A549 (cell line): ENCODE measurements around the gene CTAGE9. TPM values are rescaled to one million over a fixed set of nuclear protein-coding genes. Genes with fewer than 3 reads are reported as not detected.

Experiments
- ATAC-seq, 2 experiments: fragments of 200-7000 bp in 1 of 2; fragments of >200 bp in 1 of 2; cut with Nextera tagmentation in 1 of 2; cut with Tn5 transposase in 1 of 2; 3 replicates each; pipeline versions ENCODE4 v1.8.0 to v1.9.1; 2018 to 2020; ENCODE audit warnings: mild to moderate bottlenecking in 1 of 2, moderate library complexity in 1 of 2
- CTCF ChIA-PET: fragments of 300-600 bp; sonication (Branson Sonifier 250); formaldehyde crosslinking; extraction: SDS; loops from one replicate; lab custom pipeline; 2021; ENCODE audit warnings: antibody characterized with exemption, inconsistent platforms; lab: Yijun Ruan, JAX
- POLR2A ChIA-PET: fragments of 350-600 bp; formaldehyde crosslinking; extraction: SDS; loops from one replicate; lab custom pipeline; 2021; ENCODE audit warnings: antibody characterized with exemption, inconsistent platforms; lab: Yijun Ruan, JAX
- DNase-seq, 2 experiments: peaks; one replicate each; pipeline versions ENCODE4 v3.0.0 to v3.0.0-alpha.2; 2011 to 2016; ENCODE audit warnings: low read depth in 1 of 2, low spot score in 1 of 2
- FAIRE-seq: peaks from 2 replicates; lab custom pipeline; 2011; peaks lifted over from hg19 to GRCh38; lab: Jason Lieb, UNC
- H3K27ac ChIP-seq, 2 experiments: fragments of >200 bp; sonication (Bioruptor Twin); formaldehyde crosslinking; 3 replicates each; pipeline ENCODE4 v1.5.1; 2016 to 2017
- H3K4me1 ChIP-seq: fragments of >200 bp; sonication (Bioruptor Twin); formaldehyde crosslinking; 3 replicates; pipeline ENCODE4 v1.6.1; 2016
- H3K4me2 ChIP-seq: fragments of >200 bp; sonication (Bioruptor Twin); formaldehyde crosslinking; 3 replicates; pipeline ENCODE4 v1.6.1; 2016
- H3K4me3 ChIP-seq: fragments of >200 bp; sonication (Bioruptor Twin); formaldehyde crosslinking; 3 replicates; pipeline ENCODE4 v1.5.1; 2016
- H3K9me3 ChIP-seq: fragments of >200 bp; sonication (Bioruptor Twin); formaldehyde crosslinking; 3 replicates; pipeline ENCODE4 v1.6.1; 2016
- BHLHE40 ChIP-seq: IDR thresholded peaks from 2 replicates; pipeline ENCODE4 v1.6.1; 2012; ENCODE audit warnings: low read depth, low read length, inconsistent platforms
- CBX2 ChIP-seq: fragments of 200-600 bp; sonication (generic); IDR thresholded peaks from 2 replicates; pipeline ENCODE4 v1.6.1; 2016; ENCODE audit warnings: low read depth, mild to moderate bottlenecking, borderline replicate concordance
- CEBPB ChIP-seq, 2 experiments: fragments of >200 bp in 1 of 2; sonication (Bioruptor Twin) in 1 of 2; formaldehyde crosslinking in 1 of 2; IDR thresholded peaks; 2 replicates each; pipeline ENCODE4 v1.6.1; 2012 to 2016
- CHD2 ChIP-seq: fragments of 150-350 bp; IDR thresholded peaks from 2 replicates; pipeline ENCODE4 v1.6.1; 2014; ENCODE audit warnings: low read length; ENCODE audit not compliant: partially characterized antibody
- EHF ChIP-seq: fragments of 250-450 bp; sonication (Bioruptor Pico); IDR thresholded peaks from 2 replicates; pipeline ENCODE4 v1.5.0; 2020; ENCODE audit warnings: mild to moderate bottlenecking
- ELK1 ChIP-seq: fragments of 150-350 bp; IDR thresholded peaks from 2 replicates; pipeline ENCODE4 v1.6.1; 2014; ENCODE audit warnings: low read depth, mild to moderate bottlenecking, low read length
- EP300 ChIP-seq, 2 experiments: fragments of >200 bp; sonication (Bioruptor Twin); formaldehyde crosslinking; IDR thresholded peaks; 2 replicates in 1 of 2; 3 replicates in 1 of 2; pipeline ENCODE4 v1.6.1; 2016 to 2017
- FOSB ChIP-seq: fragments of 250-450 bp; sonication (Bioruptor Pico); IDR thresholded peaks from 2 replicates; pipeline ENCODE4 v1.5.0; 2020; ENCODE audit warnings: mild to moderate bottlenecking, moderate library complexity
- GATA3 ChIP-seq: IDR thresholded peaks from 2 replicates; pipeline ENCODE4 v1.6.1; 2012; ENCODE audit warnings: borderline replicate concordance
- HES2 ChIP-seq: fragments of >200 bp; sonication (Bioruptor Twin); formaldehyde crosslinking; IDR thresholded peaks from 2 replicates; pipeline ENCODE4 v1.6.1; 2016
- HMGXB4 ChIP-seq: fragments of 250-450 bp; sonication (Bioruptor Pico); IDR thresholded peaks from 2 replicates; pipeline ENCODE4 v1.5.0; 2021; ENCODE audit warnings: mild to moderate bottlenecking, moderate library complexity, borderline replicate concordance
- HOXB5 ChIP-seq: fragments of 250-450 bp; sonication (Bioruptor Pico); IDR thresholded peaks from 2 replicates; pipeline ENCODE4 v1.5.0; 2020; ENCODE audit warnings: mild to moderate bottlenecking, moderate library complexity
- JUN ChIP-seq, 2 experiments: fragments of >200 bp; sonication (Bioruptor Twin); formaldehyde crosslinking; IDR thresholded peaks; 2 replicates in 1 of 2; 3 replicates in 1 of 2; pipeline ENCODE4 v1.6.1; 2016 to 2017
- KDM1A ChIP-seq: fragments of 200-600 bp; sonication (generic); IDR thresholded peaks from 2 replicates; pipeline ENCODE4 v1.6.1; 2016; ENCODE audit warnings: low read depth, mild to moderate bottlenecking
- NFE2L2 ChIP-seq: fragments of 150-350 bp; conservative IDR thresholded peaks from 2 replicates; pipeline ENCODE4 v1.6.1; 2014; ENCODE audit warnings: low read length
- POLR2A ChIP-seq: IDR thresholded peaks from 2 replicates; pipeline ENCODE4 v1.6.1; 2012; ENCODE audit warnings: mild to moderate bottlenecking, low read length
- POLR2AphosphoS2 ChIP-seq: conservative IDR thresholded peaks from 2 replicates; pipeline ENCODE4 v1.6.1; 2012; ENCODE audit warnings: low read length, improper control_type of control experiment, inconsistent platforms
- RARB ChIP-seq: fragments of 250-450 bp; sonication (Bioruptor Pico); IDR thresholded peaks from 2 replicates; pipeline ENCODE4 v1.8.0; 2021; ENCODE audit warnings: mild to moderate bottlenecking, moderate library complexity
- RFX5 ChIP-seq: fragments of 450-650 bp; IDR thresholded peaks from 2 replicates; pipeline ENCODE4 v1.7.1; 2014; ENCODE audit warnings: antibody characterized with exemption, mild to moderate bottlenecking, moderate library complexity
- RNF2 ChIP-seq: fragments of 200-600 bp; sonication (generic); IDR thresholded peaks from 2 replicates; pipeline ENCODE4 v1.6.1; 2016; ENCODE audit warnings: low read depth, mild to moderate bottlenecking, antibody characterized with exemption, moderate library complexity, borderline replicate concordance
- SMC3 ChIP-seq: fragments of >200 bp; sonication (Bioruptor Twin); formaldehyde crosslinking; IDR thresholded peaks from 3 replicates; pipeline ENCODE4 v1.6.1; 2018; ENCODE audit warnings: inconsistent platforms
- SREBF2 ChIP-seq: fragments of 450-650 bp; IDR thresholded peaks from 2 replicates; pipeline ENCODE4 v1.6.1; 2014; ENCODE audit warnings: mild to moderate bottlenecking, moderate library complexity
- TFCP2L1 ChIP-seq: fragments of 250-450 bp; sonication (Bioruptor Pico); IDR thresholded peaks from 2 replicates; pipeline ENCODE4 v1.5.0; 2021; ENCODE audit warnings: mild to moderate bottlenecking
- USF2 ChIP-seq: fragments of 450-650 bp; IDR thresholded peaks from 2 replicates; pipeline ENCODE4 v1.6.1; 2014; ENCODE audit warnings: antibody characterized with exemption
- ZC3H11A ChIP-seq: fragments of 450-650 bp; IDR thresholded peaks from 2 replicates; pipeline ENCODE4 v1.6.1; 2014; ENCODE audit warnings: antibody characterized with exemption, mild to moderate bottlenecking
- ZFP36 ChIP-seq: fragments of 450-650 bp; IDR thresholded peaks from 2 replicates; pipeline ENCODE4 v1.6.1; 2014; ENCODE audit warnings: borderline replicate concordance; ENCODE audit not compliant: partially characterized antibody
- WGBS: methylation state at CpG from one replicate; pipeline ENCODE4 v1.1.6; 2017; ENCODE audit errors: missing lambda C conversion rate; 5-methylcytosine and 5-hydroxymethylcytosine counted together
- polyA plus RNA-seq, 4 experiments: library from polyadenylated mRNA; depleted of rRNA in 3 of 4; stranded (reverse); fragments of >200 nt; fragmentation: RNase III in 1 of 4; extraction: RNeasy Plus Mini Kit Qiagen cat#74134 plus additional on column Dnase treatment in 1 of 4; gene quantifications; 2 replicates in 3 of 4; 3 replicates in 1 of 4; pipeline ENCODE4 v1.2.3, GENCODE V29; 2011 to 2017
- TF ChIP-seq, protein P1 (sequence below): IDR thresholded peaks from 2 replicates; pipeline ENCODE4 v1.6.1; 2012

Gene CTAGE9
- polyA plus RNA-seq, 2 of the 4 experiments (the other 2 are of a cell fraction) = not detected

DNA sequence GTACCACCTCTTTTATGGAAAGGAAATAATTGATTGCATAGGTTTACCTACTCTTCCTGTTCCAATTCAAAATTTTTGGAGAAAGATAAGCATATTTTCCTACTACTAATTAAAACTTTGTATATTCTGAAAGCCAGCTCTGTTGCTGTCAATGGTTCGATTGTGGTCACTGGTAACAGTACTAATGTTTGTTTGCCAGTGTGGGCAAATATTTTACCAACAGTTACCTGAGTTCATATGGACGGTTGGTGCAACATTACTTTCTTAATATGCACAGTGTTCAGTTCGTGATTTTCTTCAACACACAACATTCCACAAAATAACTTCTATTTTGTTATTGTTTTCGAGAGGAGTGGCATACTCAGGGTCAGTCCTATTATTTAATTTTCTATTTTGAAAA lies 17.1 kb upstream of the CTAGE9 start (continued):
- TF ChIP-seq HMGXB4 (CRISPR knock-in tag) = no peak
- no peak for TF ChIP-seq RNF2
- no peak for TF ChIP-seq ZFP36
- TF ChIP-seq TFCP2L1 = no peak

DNA sequence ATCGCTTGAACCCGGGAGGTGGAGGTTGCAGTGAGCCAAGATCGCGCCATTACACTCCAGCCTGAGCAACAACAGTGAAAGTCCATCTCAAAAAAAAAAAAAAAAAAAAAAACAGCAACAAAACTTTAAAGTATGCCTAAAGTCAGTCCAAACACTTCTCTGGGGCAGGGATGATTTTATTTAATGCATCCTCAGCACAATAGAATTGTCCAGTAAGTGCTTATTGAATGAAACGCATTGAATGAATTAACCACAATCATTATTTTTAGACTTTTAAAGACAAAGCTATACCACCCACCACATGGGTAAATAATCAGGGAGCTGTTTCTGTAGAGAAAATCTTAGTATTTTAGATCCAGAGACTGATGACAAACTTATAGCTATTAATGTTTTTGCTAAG lies 16.6 kb upstream of the CTAGE9 start:
- ATAC-seq = no peak
- WGBS = 73% methylated on average over 5 of the region's 5 CpGs
- Histone ChIP-seq H3K4me3 (no peak overlapping the region), H3K4me2 (no peak overlapping the region), H3K4me1 (no peaks in the 10 kb centered on the region), H3K9me3 (no peaks in the 10 kb centered on the region), H3K27ac (no peak overlapping the region)
- no peak for FAIRE-seq
- no peak for DNase-seq
- ChIA-PET POLR2A (no interaction called here), CTCF (interaction anchor here (1.0 kb wide), 1 partner anchor 182 kb away, joined by 3 read pairs; no protein-coding TSS in a partner anchor)
- no peak for TF ChIP-seq JUN (IDR thresholded peaks at IDR 0.05)
- TF ChIP-seq FOSB (CRISPR knock-in tag) = no peak
- no peak for TF ChIP-seq POLR2A
- no peak for TF ChIP-seq NFE2L2
- no peak for TF ChIP-seq SMC3
- no peak for TF ChIP-seq CEBPB (IDR thresholded peaks at IDR 0.05)
- no peak for TF ChIP-seq HES2
- no peak for TF ChIP-seq EHF (CRISPR knock-in tag)
- TF ChIP-seq RFX5 = no peak
- no peak for TF ChIP-seq CHD2
- TF ChIP-seq CBX2 = no peak

- Histone ChIP-seq H3K9me3 (no peaks in the 10 kb centered on the region), H3K4me3 (no peak overlapping the region), H3K27ac (no peak overlapping the region), H3K4me1 (no peaks in the 10 kb centered on the region), H3K4me2 (no peak overlapping the region)
- POLR2A ChIA-PET = no interaction called here
- FAIRE-seq = no peak
- 26% methylated on average over 2 of the region's 2 CpGs for WGBS
- DNase-seq = no peak
- TF ChIP-seq SREBF2 = no peak
- CTCF ChIA-PET = interaction anchor here (1.4 kb wide), 1 partner anchor 29 kb away, joined by 3 read pairs; no protein-coding TSS in a partner anchor
- ATAC-seq = no peak
Measured at GRCh38 chr6:131724114-131724513, 13.3 kb upstream of the CTAGE9 start.

GRCh38 chr6:131721161-131721560 lies 10.3 kb upstream of the CTAGE9 start:
- H3K27ac ChIP-seq = no peak overlapping the region
- DNase-seq (no peak), ATAC-seq (no peak), FAIRE-seq (no peak)
- ChIA-PET CTCF (interaction anchor here (1.2 to 1.8 kb wide), 3 partner anchors 10 to 189 kb away, joined by 3 to 5 read pairs (median 5); no protein-coding TSS in a partner anchor), POLR2A (no interaction called here)
- H3K4me1 ChIP-seq = no peaks in the 10 kb centered on the region
- no peak overlapping the region for H3K4me2 ChIP-seq
- no peak overlapping the region for H3K4me3 ChIP-seq
- H3K9me3 ChIP-seq = no peaks in the 10 kb centered on the region
- 26% methylated on average over 2 of the region's 2 CpGs for WGBS
- no peak for TF ChIP-seq GATA3
- TF ChIP-seq USF2 = no peak
- TF ChIP-seq, protein P1, sequence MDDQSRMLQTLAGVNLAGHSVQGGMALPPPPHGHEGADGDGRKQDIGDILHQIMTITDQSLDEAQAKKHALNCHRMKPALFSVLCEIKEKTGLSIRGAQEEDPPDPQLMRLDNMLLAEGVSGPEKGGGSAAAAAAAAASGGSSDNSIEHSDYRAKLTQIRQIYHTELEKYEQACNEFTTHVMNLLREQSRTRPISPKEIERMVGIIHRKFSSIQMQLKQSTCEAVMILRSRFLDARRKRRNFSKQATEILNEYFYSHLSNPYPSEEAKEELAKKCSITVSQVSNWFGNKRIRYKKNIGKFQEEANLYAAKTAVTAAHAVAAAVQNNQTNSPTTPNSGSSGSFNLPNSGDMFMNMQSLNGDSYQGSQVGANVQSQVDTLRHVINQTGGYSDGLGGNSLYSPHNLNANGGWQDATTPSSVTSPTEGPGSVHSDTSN = no peak
- no peak for TF ChIP-seq ELK1
- no peak for TF ChIP-seq EP300 (IDR thresholded peaks at IDR 0.05)
- TF ChIP-seq RFX5 = no peak
- TF ChIP-seq FOSB (CRISPR knock-in tag) = no peak
- no peak for TF ChIP-seq RARB (CRISPR knock-in tag)
- TF ChIP-seq POLR2AphosphoS2 = no peak
- no peak for TF ChIP-seq CHD2
- TF ChIP-seq POLR2A = no peak
- no peak for TF ChIP-seq SMC3
- TF ChIP-seq BHLHE40 = no peak
- TF ChIP-seq HMGXB4 (CRISPR knock-in tag) = no peak
- TF ChIP-seq KDM1A = no peak
- TF ChIP-seq RNF2 = no peak
- no peak for TF ChIP-seq JUN (IDR thresholded peaks at IDR 0.05)
- TF ChIP-seq ZC3H11A = no peak
- TF ChIP-seq HOXB5 (CRISPR knock-in tag) = no peak
